OCI-LY7 (cell line): Measurements from ENCODE around the gene C16orf95. TPM values are rescaled to one million over a fixed set of nuclear protein-coding genes. Genes with fewer than 3 reads are reported as not detected.

ENCODE experiments used
- BruUV-seq: library from RNA; stranded (reverse); fragments of 400-500 nt; replicated peaks from 2 replicates; lab custom pipeline; 2021; lab: Mats Ljungman, UMichigan
- CTCF ChIA-PET: fragments of 300-600 bp; sonication (Branson Sonifier 250); formaldehyde crosslinking; loops from one replicate; lab custom pipeline; 2022; ENCODE audit warnings: antibody characterized with exemption; ENCODE audit not compliant: unreplicated experiment; lab: Charles Lee
- POLR2A ChIA-PET: fragments of 300-600 bp; sonication (Branson Sonifier 250); formaldehyde crosslinking; loops from one replicate; lab custom pipeline; 2022; ENCODE audit warnings: antibody characterized with exemption; lab: Charles Lee
- DNase-seq: peaks from one replicate; pipeline ENCODE4 v3.0.0-alpha.2; 2015; ENCODE audit warnings: low spot score
- H2AFZ ChIP-seq: fragments of 200-600 bp; sonication (generic), shearing (Covaris generic); 2 replicates; pipeline ENCODE4 v1.6.1; 2014; ENCODE audit warnings: mild to moderate bottlenecking, antibody characterized with exemption, low read length, moderate library complexity
- H3K27ac ChIP-seq: fragments of 200-600 bp; sonication (generic); 2 replicates; pipeline ENCODE4 v1.5.1; 2014; ENCODE audit warnings: mixed run types, low read depth, mild to moderate bottlenecking, moderate library complexity, low read length, inconsistent platforms; ENCODE audit not compliant: poor library complexity, severe bottlenecking
- H3K36me3 ChIP-seq: fragments of 200-600 bp; sonication (generic); 2 replicates; pipeline ENCODE4 v1.6.1; 2014; ENCODE audit warnings: mild to moderate bottlenecking, antibody characterized with exemption, low read length, moderate library complexity, mixed read lengths; ENCODE audit not compliant: insufficient read depth
- H3K4me1 ChIP-seq: fragments of 200-600 bp; sonication (generic); 2 replicates; pipeline ENCODE4 v1.5.1; 2014; ENCODE audit warnings: mild to moderate bottlenecking, low read length; ENCODE audit not compliant: insufficient read depth, poor library complexity, severe bottlenecking
- H3K4me2 ChIP-seq: fragments of 200-600 bp; sonication (generic); 2 replicates; pipeline ENCODE4 v1.6.1; 2014; ENCODE audit warnings: mild to moderate bottlenecking, low read length
- H3K4me3 ChIP-seq: fragments of 200-600 bp; sonication (generic); 2 replicates; pipeline ENCODE4 v1.5.1; 2014; ENCODE audit warnings: mild to moderate bottlenecking, low read depth, low read length; ENCODE audit not compliant: poor library complexity, severe bottlenecking
- H3K79me2 ChIP-seq: fragments of 200-600 bp; sonication (generic); 2 replicates; pipeline ENCODE4 v1.6.1; 2016; ENCODE audit warnings: low read depth, mild to moderate bottlenecking, low read length, moderate library complexity, mixed read lengths; ENCODE audit not compliant: insufficient read depth
- H3K9me2 ChIP-seq: fragments of 200-600 bp; sonication (generic); 2 replicates; pipeline ENCODE4 v1.6.1; 2016; ENCODE audit warnings: mild to moderate bottlenecking, low read length, mixed read lengths; ENCODE audit not compliant: insufficient read depth
- H3K9me3 ChIP-seq: fragments of 200-600 bp; sonication (generic); 2 replicates; pipeline ENCODE4 v1.6.1; 2014; ENCODE audit warnings: mild to moderate bottlenecking, mixed run types, low read length, mixed read lengths
- H4K20me1 ChIP-seq: fragments of 200-600 bp; sonication (generic); 2 replicates; pipeline ENCODE4 v1.6.1; 2014; ENCODE audit warnings: mild to moderate bottlenecking, antibody characterized with exemption, low read length, moderate library complexity, mixed read lengths; ENCODE audit not compliant: insufficient read depth
- CTCF ChIP-seq: fragments of 200-600 bp; sonication (generic); conservative IDR thresholded peaks from 2 replicates; pipeline ENCODE4 v1.5.1; 2014; ENCODE audit warnings: mild to moderate bottlenecking, antibody characterized with exemption, low read length, moderate library complexity, mixed read lengths
- EZH2phosphoT487 ChIP-seq: fragments of 200-600 bp; sonication (generic); IDR thresholded peaks from 2 replicates; pipeline ENCODE4 v1.6.1; 2018; ENCODE audit warnings: low read depth, borderline replicate concordance, mild to moderate bottlenecking, mixed run types, antibody characterized with exemption, low read length, moderate library complexity, mixed read lengths
- intact Hi-C: fragments of 100-400 bp; cut with micrococcal nuclease; formaldehyde crosslinking; loops from one replicate; pipeline ENCODE4 v1.10.0; 2022; ENCODE audit not compliant: unreplicated experiment
- total RNA-seq, 2 experiments: library from RNA; depleted of rRNA in 1 of 2; stranded (reverse); fragments of >200 nt in 1 of 2; shearing (Covaris generic) in 1 of 2; gene quantifications; 2 replicates each; pipeline ENCODE4 v1.2.3, GENCODE V29; 2014 to 2022

Gene C16orf95
- total RNA-seq, 2 experiments from 2014 or later: 8.5 to 22.1 TPM

- TF ChIP-seq CTCF: no peak
- Histone ChIP-seq H3K27ac (no peak overlapping the region), H3K4me2 (no peak overlapping the region), H3K36me3 (peaks cover 6% of the 10 kb centered on the region), H4K20me1 (no peaks in the 10 kb centered on the region), H3K79me2 (no peaks in the 10 kb centered on the region; the same call in 1 of the 2 replicates), H3K9me2 (no peaks in the 10 kb centered on the region), H2AFZ (no peak overlapping the region), H3K4me3 (no peak overlapping the region), H3K9me3 (no peaks in the 10 kb centered on the region), H3K4me1 (peaks cover 8% of the 10 kb centered on the region)
- ChIA-PET CTCF (no interaction called here), POLR2A (no interaction called here)
- intact Hi-C loops: no loop called here
- no peak for DNase-seq
- no TSS peak for BruUV-seq
These were observed 5.2 kb downstream of the C16orf95 start for GRCh38 chr16:87312008-87312407.

GRCh38 chr16:87311387-87311786, 5.8 kb downstream of the C16orf95 start:
- no peak overlapping the region for H3K27ac ChIP-seq
- peaks cover 5% of the 10 kb centered on the region for H3K4me1 ChIP-seq
- no peaks in the 10 kb centered on the region; the same call in 1 of the 2 replicates for H3K79me2 ChIP-seq
- POLR2A ChIA-PET: no interaction called here
- no peak overlapping the region for H3K4me3 ChIP-seq
- intact Hi-C loops: no loop called here
- BruUV-seq: no TSS peak
- DNase-seq: no peak
- H3K9me3 ChIP-seq: no peaks in the 10 kb centered on the region
- H3K9me2 ChIP-seq: no peaks in the 10 kb centered on the region
- CTCF ChIA-PET: no interaction called here
- no peak overlapping the region for H2AFZ ChIP-seq
- H4K20me1 ChIP-seq: no peaks in the 10 kb centered on the region
- H3K4me2 ChIP-seq: no peak overlapping the region
- peaks cover 6% of the 10 kb centered on the region for H3K36me3 ChIP-seq
- no peak for TF ChIP-seq EZH2phosphoT487
- no peak for TF ChIP-seq CTCF

- Histone ChIP-seq H4K20me1 (no peaks in the 10 kb centered on the region), H3K79me2 (no peaks in the 10 kb centered on the region), H3K9me2 (no peaks in the 10 kb centered on the region), H3K4me1 (no peaks in the 10 kb centered on the region), H3K4me3 (no peak overlapping the region), H3K36me3 (peaks cover 6% of the 10 kb centered on the region), H3K27ac (no peak overlapping the region), H3K9me3 (no peaks in the 10 kb centered on the region), H3K4me2 (no peak overlapping the region), H2AFZ (no peak overlapping the region)
- CTCF ChIA-PET: no interaction called here
- POLR2A ChIA-PET: no interaction called here
- TF ChIP-seq EZH2phosphoT487 (no peak), CTCF (no peak)
- intact Hi-C loops: no loop called here
- no peak for DNase-seq
- no TSS peak for BruUV-seq
These were observed 6.6 kb downstream of the C16orf95 start for GRCh38 chr16:87310610-87311009.
